GM12878 (cell line): ENCODE data around the gene HPSE2. TPM values are rescaled to one million over a fixed set of nuclear protein-coding genes. Genes with fewer than 3 reads are reported as not detected.

ENCODE experiments used
- ATAC-seq: fragments of 200-7000 bp; cut with Tn5 transposase; 3 replicates; pipeline ENCODE4 v1.9.1; 2020; ENCODE audit warnings: mild to moderate bottlenecking, moderate library complexity
- BruUV-seq: library from RNA; stranded (reverse); fragments of 400-500 nt; replicated peaks from 2 replicates; lab custom pipeline; 2021; lab: Mats Ljungman, UMichigan
- CTCF ChIA-PET: fragments of 300-600 bp; sonication (Branson Sonifier 250); formaldehyde crosslinking; extraction: SDS; loops from one replicate; lab custom pipeline; 2021; ENCODE audit warnings: inconsistent platforms; lab: Yijun Ruan, JAX
- POLR2A ChIA-PET: fragments of 350-600 bp; formaldehyde crosslinking; extraction: SDS; loops from one replicate; lab custom pipeline; 2021; ENCODE audit warnings: inconsistent platforms; lab: Charles Lee
- RAD21 ChIA-PET: fragments of 300-600 bp; sonication (Branson Sonifier 250); formaldehyde crosslinking; loops from one replicate; lab custom pipeline; 2023; ENCODE audit warnings: antibody characterized with exemption; ENCODE audit not compliant: unreplicated experiment; lab: Charles Lee
- SMC1A ChIA-PET: fragments of 300-600 bp; sonication (Branson Sonifier 250); formaldehyde crosslinking; loops from one replicate; lab custom pipeline; 2023; ENCODE audit not compliant: unreplicated experiment, uncharacterized antibody; lab: Charles Lee
- DNase-seq: peaks from one replicate; pipeline ENCODE4 v3.0.0-alpha.2; 2011; ENCODE audit warnings: low read depth, low spot score
- FAIRE-seq: peaks from 3 replicates; lab custom pipeline; 2011; peaks lifted over from hg19 to GRCh38; lab: Jason Lieb, UNC
- H2AFZ ChIP-seq: 2 replicates; pipeline ENCODE4 v1.6.0; 2011; ENCODE audit warnings: low read depth, low read length, control low read depth; ENCODE audit not compliant: control insufficient read depth
- H3K27ac ChIP-seq: 2 replicates; pipeline ENCODE4 v1.5.1; 2011; ENCODE audit warnings: control low read depth; ENCODE audit not compliant: control insufficient read depth, insufficient read depth
- H3K27me3 ChIP-seq, 2 experiments: replicated peaks in 1 of 2; 2 replicates each; pipeline versions ENCODE4 v1.6.0 to v1.6.1; 2011; ENCODE audit warnings: low read length in 1 of 2; ENCODE audit not compliant: control insufficient read depth in 2 of 2, insufficient read depth in 2 of 2
- H3K36me3 ChIP-seq, 2 experiments: 2 replicates each; pipeline ENCODE4 v1.5.1; 2011; ENCODE audit warnings: low read length in 1 of 2; ENCODE audit not compliant: control insufficient read depth in 2 of 2, insufficient read depth in 2 of 2
- H3K4me1 ChIP-seq: 2 replicates; pipeline ENCODE4 v1.6.1; 2011; ENCODE audit warnings: mild to moderate bottlenecking, low read length, moderate library complexity, mixed read lengths; ENCODE audit not compliant: control insufficient read depth, insufficient read depth
- H3K4me2 ChIP-seq: 2 replicates; pipeline ENCODE4 v1.6.0; 2011; ENCODE audit warnings: control low read depth; ENCODE audit not compliant: control insufficient read depth, insufficient read depth
- H3K4me3 ChIP-seq: fragments of 200-600 bp; sonication (generic); 2 replicates; pipeline ENCODE4 v1.5.1; 2016
- H3K79me2 ChIP-seq: 2 replicates; pipeline ENCODE4 v1.6.0; 2011; ENCODE audit warnings: low read length; ENCODE audit not compliant: control insufficient read depth, insufficient read depth
- H3K9ac ChIP-seq: 2 replicates; pipeline ENCODE4 v1.8.0; 2011; ENCODE audit warnings: low read length, control low read depth, mixed read lengths; ENCODE audit not compliant: control insufficient read depth, insufficient read depth
- H3K9me3 ChIP-seq: replicated peaks from 3 replicates; pipeline ENCODE4 v1.5.1; 2011; ENCODE audit warnings: mild to moderate bottlenecking, low read length; ENCODE audit not compliant: control insufficient read depth, insufficient read depth
- H4K20me1 ChIP-seq: 2 replicates; pipeline ENCODE4 v1.6.0; 2011; ENCODE audit not compliant: control insufficient read depth, insufficient read depth
- EED ChIP-seq: sonication (generic); IDR thresholded peaks from 2 replicates; pipeline ENCODE4 v1.6.1; 2016; ENCODE audit warnings: antibody characterized with exemption, low read depth
- IKZF2 ChIP-seq, 2 experiments: fragments of 450-650 bp; IDR thresholded peaks; 2 replicates each; pipeline ENCODE4 v1.6.1; 2017; ENCODE audit warnings: mild to moderate bottlenecking in 2 of 2, moderate library complexity in 2 of 2
- NR2C1 ChIP-seq: fragments of 450-650 bp; IDR thresholded peaks from 2 replicates; pipeline ENCODE4 v1.6.1; 2017; ENCODE audit warnings: antibody characterized with exemption, mild to moderate bottlenecking, moderate library complexity
- POU2F2 ChIP-seq: IDR thresholded peaks from 3 replicates; pipeline ENCODE4 v1.6.1; 2011; ENCODE audit warnings: low read depth, mild to moderate bottlenecking, low read length, borderline replicate concordance
- SIN3A ChIP-seq: IDR thresholded peaks from 2 replicates; pipeline ENCODE4 v1.6.1; 2012; ENCODE audit warnings: low read depth, low read length, improper control_type of control experiment
- WGBS: methylation state at CpG from one replicate; pipeline ENCODE4 v1.1.6; 2016; ENCODE audit warnings: low lambda C conversion rate; ENCODE audit not compliant: insufficient replicate concordance, insufficient coverage; ENCODE audit errors: missing lambda C conversion rate; 5-methylcytosine and 5-hydroxymethylcytosine counted together
- in situ Hi-C: fragments of 300-500 bp; cut with MboI; formaldehyde crosslinking; loops from 9 replicates; pipeline ENCODE4 v1.14.3; 2018; ENCODE audit warnings: mixed read lengths
- intact Hi-C: fragments of 100-400 bp; cut with micrococcal nuclease; formaldehyde crosslinking; loops from one replicate; pipeline ENCODE4 v1.14.2; 2022; ENCODE audit not compliant: unreplicated experiment
- polyA plus RNA-seq, 11 experiments: library from polyadenylated mRNA; depleted of rRNA in 4 of 11; unstranded in 6 of 11; stranded (reverse) in 5 of 11; fragments of >200 nt; fragmentation: Nextera tagmentation in 4 of 11; fragmentation: Illumina TruSeq in 1 of 11; extraction: Ambion mirVana in 4 of 11; extraction: Trizol in 1 of 11; gene quantifications; 1 replicate in 1 of 11; 2 replicates in 10 of 11; pipeline versions ENCODE4 v1.2.1 to v1.2.3, GENCODE V29; 2011 to 2016; ENCODE audit warnings: inconsistent platforms in 2 of 11, missing spikeins in 2 of 11, low read depth in 1 of 11
- total RNA-seq, 4 experiments: library from RNA; depleted of rRNA in 3 of 4; stranded (reverse); fragments of >200 nt in 3 of 4; fragmentation: Illumina TruSeq in 1 of 4; extraction: Trizol in 1 of 4; gene quantifications; 2 replicates each; pipeline versions ENCODE4 v1.2.1 to v1.2.3, GENCODE V29; 2013 to 2021

HPSE2 gene
- total and polyA plus RNA-seq, 10 of the 15 experiments (the other 5 are each of a cell fraction or from before 2014, with no cell fraction given) = 0.06 TPM; not detected in 9

GRCh38 chr10:99280472-99280871, 44.8 kb upstream of the HPSE2 start:
- no peak overlapping the region for H3K4me2 ChIP-seq
- H3K79me2 ChIP-seq = no peaks in the 10 kb centered on the region
- no peaks in the 10 kb centered on the region for H3K36me3 ChIP-seq
- no peaks in the 10 kb centered on the region for H4K20me1 ChIP-seq
- no peak overlapping the region for H3K4me3 ChIP-seq
- no peak overlapping the region for H3K9ac ChIP-seq
- TF ChIP-seq EED (no peak), IKZF2 (IDR thresholded peaks at IDR 0.05) (0 out of 4 replicates have a peak, but pooled peaks of 1 of the 2 experiments have one; percentile 46), POU2F2 (0 out of 3 replicates have a peak, but pooled peaks have one; percentile 54)
- SMC1A ChIA-PET = interaction anchor here (1.2 kb wide), 1 partner anchor 81 kb away, joined by 3 read pairs; no protein-coding TSS in a partner anchor
- no TSS peak for BruUV-seq
- CTCF ChIA-PET = interaction anchor here (1.2 to 1.7 kb wide), 2 partner anchors 9 to 34 kb away, joined by 3 to 5 read pairs; no protein-coding TSS in a partner anchor
- intact Hi-C loops (no loop called here), in situ Hi-C loops (no loop called here)
- no peaks in the 10 kb centered on the region; the same call in 2 of the 3 replicates for H3K9me3 ChIP-seq
- POLR2A ChIA-PET = no interaction called here
- no peak overlapping the region for H3K27ac ChIP-seq
- WGBS = 2% methylated on average over 2 of the region's 2 CpGs
- ATAC-seq (peak; percentile 74), DNase-seq (no peak), FAIRE-seq (peak; percentile 59)
- no peaks in the 10 kb centered on the region for H3K4me1 ChIP-seq
- RAD21 ChIA-PET = interaction anchor here (0.9 kb wide), 1 partner anchor 838 kb away, joined by 3 read pairs; no protein-coding TSS in a partner anchor
- no peaks in the 10 kb centered on the region for H3K27me3 ChIP-seq
- no peak overlapping the region for H2AFZ ChIP-seq

- H3K4me2 ChIP-seq = no peak overlapping the region
- ChIA-PET POLR2A (no interaction called here), RAD21 (interaction anchor here (0.9 to 1.1 kb wide), 3 partner anchors 33 to 838 kb away, joined by 3 to 5 read pairs (median 4); no protein-coding TSS in a partner anchor), SMC1A (interaction anchor here (1.2 to 1.6 kb wide), 3 partner anchors 12 to 80 kb away, joined by 3 to 4 read pairs (median 3); no protein-coding TSS in a partner anchor), CTCF (interaction anchor here (0.9 to 1.7 kb wide), 3 partner anchors 33 to 813 kb away, joined by 3 to 5 read pairs (median 5); no protein-coding TSS in a partner anchor)
- FAIRE-seq = no peak
- no peaks in the 10 kb centered on the region for H3K27me3 ChIP-seq
- H4K20me1 ChIP-seq = no peaks in the 10 kb centered on the region
- H3K79me2 ChIP-seq = no peaks in the 10 kb centered on the region
- no TSS peak for BruUV-seq
- no peak for TF ChIP-seq SIN3A
- no peak for TF ChIP-seq NR2C1
- H3K4me1 ChIP-seq = no peaks in the 10 kb centered on the region
- ATAC-seq = peak; percentile 21; the same call in 1 of the 3 replicates
- H3K4me3 ChIP-seq = no peak overlapping the region
- in situ Hi-C loops (no loop called here), intact Hi-C loops (no loop called here)
- DNase-seq = no peak
- H2AFZ ChIP-seq = no peak overlapping the region
- H3K9ac ChIP-seq = no peak overlapping the region
- WGBS = 0% methylated on average over 1 of the region's 1 CpG
- no peaks in the 10 kb centered on the region; the same call in 2 of the 3 replicates for H3K9me3 ChIP-seq
- no peaks in the 10 kb centered on the region for H3K36me3 ChIP-seq
- no peak overlapping the region for H3K27ac ChIP-seq
Measured at GRCh38 chr10:99279626-99280111, 44.0 kb upstream of the HPSE2 start.
